Epidermal melanocyte (primary cell): ENCODE measurements around the gene PPT2.
"Not testable (repeated sequence)": the region's sequence is repeated elsewhere in the genome, so short reads cannot be mapped to it uniquely, and the experiment has no call there.

ENCODE experiments used
- DNase-seq: peaks from one replicate; pipeline ENCODE4 v3.0.0; 2011; ENCODE audit warnings: low spot score; ENCODE audit not compliant: insufficient read length

PPT2 gene

GRCh38 chr6:32189069-32189741 lies 35.3 kb downstream of the PPT2 start:
- no peak for DNase-seq

GRCh38 chr6:32189742-32190053 lies 35.8 kb downstream of the PPT2 start:
- DNase-seq: no peak

GRCh38 chr6:32190054-32190851 lies 36.3 kb downstream of the PPT2 start, which contains the start of gene PBX2:
Gene PBX2, minus strand, starts transcription at chr6:32190202. Its CDS starts 287 bp downstream, at chr6:32189915.
- DNase-seq: peak; percentile 33

- no peak for DNase-seq
Measured at GRCh38 chr6:32190911-32191677, 37.2 kb downstream of the PPT2 start.

- no peak for DNase-seq
Measured at GRCh38 chr6:32191696-32192607, 38.0 kb downstream of the PPT2 start.

- DNase-seq: no peak
Measured at GRCh38 chr6:32192608-32193039, 38.7 kb downstream of the PPT2 start, which contains the start of gene GPSM3. Gene GPSM3, minus strand, starts transcription at chr6:32192643. Its CDS starts 130 bp downstream, at chr6:32192513.

GRCh38 chr6:32193096-32193495 lies 39.2 kb downstream of the PPT2 start:
- DNase-seq: not testable (repeated sequence)

GRCh38 chr6:32194388-32194787 lies 40.4 kb downstream of the PPT2 start:
- no peak for DNase-seq

- DNase-seq: no peak
Measured at GRCh38 chr6:32194825-32195651, 41.1 kb downstream of the PPT2 start.

- peak; percentile 89 for DNase-seq
Measured at GRCh38 chr6:32195652-32195901, 41.6 kb downstream of the PPT2 start.

- DNase-seq: peak; percentile 70
Measured at GRCh38 chr6:32195902-32196681, 42.2 kb downstream of the PPT2 start.

- no peak for DNase-seq
Measured at GRCh38 chr6:32196682-32197616, 43.0 kb downstream of the PPT2 start.

GRCh38 chr6:32198345-32198696 lies 44.4 kb downstream of the PPT2 start:
- no peak for DNase-seq

GRCh38 chr6:32198866-32199265 lies 44.9 kb downstream of the PPT2 start:
- no peak for DNase-seq

GRCh38 chr6:32200711-32201475 lies 47.0 kb downstream of the PPT2 start:
- DNase-seq: no peak

GRCh38 chr6:32202186-32202585 lies 48.2 kb downstream of the PPT2 start:
- no peak for DNase-seq

- DNase-seq: no peak
Measured at GRCh38 chr6:32203426-32204267, 49.7 kb downstream of the PPT2 start.
